Cardiac muscle cell (in vitro differentiated cells and primary cell): Measurements from ENCODE around the gene TMA7B. TPM values are rescaled to one million over a fixed set of nuclear protein-coding genes. Genes with fewer than 3 reads are reported as not detected.

Experiments
- DNase-seq, 2 donors: peaks; one replicate each; pipeline versions ENCODE4 v3.0.0 to v3.0.0-alpha.2; 2010 to 2017; ENCODE audit warnings: low read depth in 1 of 2, low spot score in 1 of 2
- H3K27ac ChIP-seq: fragments of 200-600 bp; sonication (generic); 2 replicates; pipeline ENCODE4 v1.5.1; 2016
- H3K27me3 ChIP-seq: fragments of 200-600 bp; sonication (generic); 2 replicates; pipeline ENCODE4 v1.6.0; 2016; ENCODE audit warnings: control low read depth
- H3K36me3 ChIP-seq: fragments of 200-600 bp; sonication (generic); 2 replicates; pipeline ENCODE4 v1.5.1; 2016; ENCODE audit warnings: control low read depth
- H3K4me1 ChIP-seq: fragments of 200-600 bp; sonication (generic); 2 replicates; pipeline ENCODE4 v1.8.1; 2017; ENCODE audit warnings: low read depth, mild to moderate bottlenecking, mixed run types
- H3K4me3 ChIP-seq: fragments of 200-600 bp; sonication (generic); 2 replicates; pipeline ENCODE4 v1.5.1; 2016; ENCODE audit warnings: mild to moderate bottlenecking
- H3K9me3 ChIP-seq: fragments of 200-600 bp; sonication (generic); 2 replicates; pipeline ENCODE4 v1.5.1; 2017; ENCODE audit warnings: low read depth, mild to moderate bottlenecking, control low read depth
- polyA plus RNA-seq: library from polyadenylated mRNA; unstranded; fragments of >200 nt; fragmentation: Nextera tagmentation; extraction: Ambion mirVana; gene quantifications from 2 replicates; pipeline ENCODE4 v1.2.1, GENCODE V29; 2016
- total RNA-seq: library from RNA; depleted of rRNA; stranded (reverse); fragments of >200 nt; gene quantifications from 2 replicates; pipeline ENCODE4 v1.2.3, GENCODE V29; 2016
- TF ChIP-seq, protein P1 (sequence below): IDR thresholded peaks from 2 replicates; pipeline ENCODE4 v1.5.1; 2012; ENCODE audit warnings: low read depth, mild to moderate bottlenecking, low read length

TMA7B gene
- total and polyA plus RNA-seq, 2 experiments from 2014 or later: not detected

GRCh38 chr22:39943337-39943736, 16.9 kb upstream of the TMA7B start:
- no peaks in the 10 kb centered on the region for H3K36me3 ChIP-seq
- H3K4me1 ChIP-seq: peaks cover 25% of the 10 kb centered on the region
- H3K9me3 ChIP-seq: no peaks in the 10 kb centered on the region
- H3K27me3 ChIP-seq: no peaks in the 10 kb centered on the region
- no peak overlapping the region for H3K4me3 ChIP-seq
- TF ChIP-seq, protein P1, sequence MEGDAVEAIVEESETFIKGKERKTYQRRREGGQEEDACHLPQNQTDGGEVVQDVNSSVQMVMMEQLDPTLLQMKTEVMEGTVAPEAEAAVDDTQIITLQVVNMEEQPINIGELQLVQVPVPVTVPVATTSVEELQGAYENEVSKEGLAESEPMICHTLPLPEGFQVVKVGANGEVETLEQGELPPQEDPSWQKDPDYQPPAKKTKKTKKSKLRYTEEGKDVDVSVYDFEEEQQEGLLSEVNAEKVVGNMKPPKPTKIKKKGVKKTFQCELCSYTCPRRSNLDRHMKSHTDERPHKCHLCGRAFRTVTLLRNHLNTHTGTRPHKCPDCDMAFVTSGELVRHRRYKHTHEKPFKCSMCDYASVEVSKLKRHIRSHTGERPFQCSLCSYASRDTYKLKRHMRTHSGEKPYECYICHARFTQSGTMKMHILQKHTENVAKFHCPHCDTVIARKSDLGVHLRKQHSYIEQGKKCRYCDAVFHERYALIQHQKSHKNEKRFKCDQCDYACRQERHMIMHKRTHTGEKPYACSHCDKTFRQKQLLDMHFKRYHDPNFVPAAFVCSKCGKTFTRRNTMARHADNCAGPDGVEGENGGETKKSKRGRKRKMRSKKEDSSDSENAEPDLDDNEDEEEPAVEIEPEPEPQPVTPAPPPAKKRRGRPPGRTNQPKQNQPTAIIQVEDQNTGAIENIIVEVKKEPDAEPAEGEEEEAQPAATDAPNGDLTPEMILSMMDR: no peak
- peak in 1 of 2 donors; percentile 32 for DNase-seq
- H3K27ac ChIP-seq: no peak overlapping the region

- H3K27ac ChIP-seq: no peak overlapping the region
- H3K27me3 ChIP-seq: no peaks in the 10 kb centered on the region
- H3K9me3 ChIP-seq: no peaks in the 10 kb centered on the region
- H3K36me3 ChIP-seq: no peaks in the 10 kb centered on the region
- peaks cover 25% of the 10 kb centered on the region for H3K4me1 ChIP-seq
- no peak for DNase-seq
- TF ChIP-seq, protein P1: no peak
- no peak overlapping the region for H3K4me3 ChIP-seq
Measured at GRCh38 chr22:39943953-39944872, 16.0 kb upstream of the TMA7B start.

- H3K4me1 ChIP-seq: peaks cover 28% of the 10 kb centered on the region
- DNase-seq: no peak
- TF ChIP-seq, protein P1: no peak
- H3K4me3 ChIP-seq: no peak overlapping the region
- no peaks in the 10 kb centered on the region for H3K9me3 ChIP-seq
- no peaks in the 10 kb centered on the region for H3K27me3 ChIP-seq
- H3K36me3 ChIP-seq: no peaks in the 10 kb centered on the region
- no peak overlapping the region for H3K27ac ChIP-seq
Measured at GRCh38 chr22:39946126-39946502, 14.1 kb upstream of the TMA7B start.

DNA sequence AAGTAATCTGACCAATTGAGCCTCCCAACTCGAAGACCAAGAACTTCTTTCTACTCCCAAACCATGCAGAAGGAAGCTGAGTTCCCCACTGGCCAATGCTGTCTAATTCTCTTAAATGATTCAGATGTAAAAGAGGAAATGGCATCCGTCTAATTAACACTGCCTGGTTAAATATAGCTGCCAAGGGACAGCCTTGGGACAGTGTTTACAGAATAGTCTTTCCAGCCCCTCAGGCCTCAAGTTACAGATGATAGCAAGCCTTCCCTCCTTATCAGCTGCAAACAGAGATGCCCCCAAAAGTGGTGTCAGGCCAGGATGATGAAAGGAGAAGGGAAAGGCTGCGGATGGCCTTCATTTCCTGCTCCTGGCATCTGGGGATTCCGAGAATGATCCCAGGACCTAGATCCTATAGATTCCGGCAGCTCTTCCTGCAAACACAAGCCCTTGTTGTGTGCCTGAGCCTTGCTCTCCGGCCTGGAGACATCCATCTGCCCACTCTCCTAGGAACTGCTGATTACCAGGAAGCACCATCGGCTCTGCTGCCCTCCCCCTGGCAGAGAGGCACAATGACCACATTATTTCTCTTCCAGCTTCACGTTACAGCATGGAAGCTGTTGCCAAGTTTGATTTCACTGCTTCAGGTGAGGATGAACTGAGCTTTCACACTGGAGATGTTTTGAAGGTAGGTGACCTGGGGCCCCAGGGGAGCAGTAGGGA, 13.5 kb upstream of the TMA7B start:
- Histone ChIP-seq H3K27ac (no peak overlapping the region), H3K27me3 (no peaks in the 10 kb centered on the region), H3K4me1 (peaks cover 28% of the 10 kb centered on the region), H3K4me3 (no peak overlapping the region), H3K36me3 (no peaks in the 10 kb centered on the region), H3K9me3 (no peaks in the 10 kb centered on the region)
- TF ChIP-seq, protein P1: no peak
- no peak for DNase-seq

- TF ChIP-seq, protein P1: no peak
Measured at GRCh38 chr22:39947220-39948216, 12.7 kb upstream of the TMA7B start.

More at GRCh38 chr22:39947220-39948216, 12.7 kb upstream of the TMA7B start:
- no peaks in the 10 kb centered on the region for H3K36me3 ChIP-seq
- peak in 1 of 2 donors; percentile 25 for DNase-seq
- H3K27me3 ChIP-seq: no peaks in the 10 kb centered on the region
- H3K9me3 ChIP-seq: no peaks in the 10 kb centered on the region
- H3K4me3 ChIP-seq: no peak overlapping the region
- no peak overlapping the region for H3K27ac ChIP-seq
- H3K4me1 ChIP-seq: peaks cover 29% of the 10 kb centered on the region
